Measurements from ENCODE around the gene PTPRK.

PTPRK gene
- 0.82 to 17.4 (median 0.96) reads per million in 3 experiments for total RNA-seq

- peak; percentile 79 for DNase-seq
Measured at GRCh38 chr6:128520436-128521281, at the start of gene PTPRK. Gene PTPRK, minus strand, starts transcription at chr6:128520599. Its CDS starts 241 bp downstream, at chr6:128520358.

- no peak for DNase-seq
Measured at GRCh38 chr6:128567029-128567428, 46.6 kb upstream of the PTPRK start.

GRCh38 chr6:128560966-128561365 lies 40.6 kb upstream of the PTPRK start:
- DNase-seq: no peak

GRCh38 chr6:128558924-128559323 lies 38.5 kb upstream of the PTPRK start:
- no peak for DNase-seq

GRCh38 chr6:128558021-128558420 lies 37.6 kb upstream of the PTPRK start:
- DNase-seq: no peak

GRCh38 chr6:128557081-128557480 lies 36.7 kb upstream of the PTPRK start:
- no peak for DNase-seq

- no peak for DNase-seq
Measured at GRCh38 chr6:128554302-128554701, 33.9 kb upstream of the PTPRK start.

GRCh38 chr6:128541261-128541660 lies 20.9 kb upstream of the PTPRK start:
- no peak for DNase-seq

- DNase-seq: no peak
Measured at GRCh38 chr6:128538763-128539162, 18.4 kb upstream of the PTPRK start.

- no peak for DNase-seq
Measured at GRCh38 chr6:128532827-128533226, 12.4 kb upstream of the PTPRK start.

GRCh38 chr6:128532136-128532535 lies 11.7 kb upstream of the PTPRK start:
- no peak for DNase-seq

GRCh38 chr6:128531696-128532095 lies 11.3 kb upstream of the PTPRK start:
- no peak for DNase-seq

- no peak for DNase-seq
Measured at GRCh38 chr6:128528241-128528640, 7.8 kb upstream of the PTPRK start.

- no peak for DNase-seq
Measured at GRCh38 chr6:128527375-128527774, 7.0 kb upstream of the PTPRK start.

- DNase-seq: no peak
Measured at GRCh38 chr6:128526152-128526914, 5.9 kb upstream of the PTPRK start.

GRCh38 chr6:128525406-128525805 lies 5.0 kb upstream of the PTPRK start:
- DNase-seq: no peak

GRCh38 chr6:128521282-128521632 lies 858 bp upstream of the PTPRK start:
- no peak for DNase-seq

GRCh38 chr6:128519931-128520435 lies 416 bp downstream of the PTPRK start:
- peak; percentile 45 for DNase-seq

GRCh38 chr6:128519132-128519930 lies 1.1 kb downstream of the PTPRK start:
- DNase-seq: peak; percentile 4

- DNase-seq: no peak
Measured at GRCh38 chr6:128518434-128519131, 1.8 kb downstream of the PTPRK start.

- no peak for DNase-seq
Measured at GRCh38 chr6:128517124-128517523, 3.3 kb downstream of the PTPRK start.

GRCh38 chr6:128516514-128516898 lies 3.9 kb downstream of the PTPRK start:
- no peak for DNase-seq

Measured in central memory CD4-positive, alpha-beta T cell (primary cell).